GM08714 (cell line): ENCODE data around the gene EVX1.

Source experiments
- H3K4me3 ChIP-seq: fragments of 200-500 bp; sonication (Bioruptor generic); 2 replicates; pipeline ENCODE4 v1.5.1; 2014; ENCODE audit warnings: mild to moderate bottlenecking, low read length, inconsistent platforms
- ZNF274 ChIP-seq: IDR thresholded peaks from 2 replicates; pipeline ENCODE4 v1.6.1; 2012; ENCODE audit warnings: mild to moderate bottlenecking, low read depth, low read length

The EVX1 gene

GRCh38 chr7:27212497-27213432 lies 29.8 kb upstream of the EVX1 start:
- H3K4me3 ChIP-seq, result no peak overlapping the region
- TF ChIP-seq ZNF274, result no peak

DNA sequence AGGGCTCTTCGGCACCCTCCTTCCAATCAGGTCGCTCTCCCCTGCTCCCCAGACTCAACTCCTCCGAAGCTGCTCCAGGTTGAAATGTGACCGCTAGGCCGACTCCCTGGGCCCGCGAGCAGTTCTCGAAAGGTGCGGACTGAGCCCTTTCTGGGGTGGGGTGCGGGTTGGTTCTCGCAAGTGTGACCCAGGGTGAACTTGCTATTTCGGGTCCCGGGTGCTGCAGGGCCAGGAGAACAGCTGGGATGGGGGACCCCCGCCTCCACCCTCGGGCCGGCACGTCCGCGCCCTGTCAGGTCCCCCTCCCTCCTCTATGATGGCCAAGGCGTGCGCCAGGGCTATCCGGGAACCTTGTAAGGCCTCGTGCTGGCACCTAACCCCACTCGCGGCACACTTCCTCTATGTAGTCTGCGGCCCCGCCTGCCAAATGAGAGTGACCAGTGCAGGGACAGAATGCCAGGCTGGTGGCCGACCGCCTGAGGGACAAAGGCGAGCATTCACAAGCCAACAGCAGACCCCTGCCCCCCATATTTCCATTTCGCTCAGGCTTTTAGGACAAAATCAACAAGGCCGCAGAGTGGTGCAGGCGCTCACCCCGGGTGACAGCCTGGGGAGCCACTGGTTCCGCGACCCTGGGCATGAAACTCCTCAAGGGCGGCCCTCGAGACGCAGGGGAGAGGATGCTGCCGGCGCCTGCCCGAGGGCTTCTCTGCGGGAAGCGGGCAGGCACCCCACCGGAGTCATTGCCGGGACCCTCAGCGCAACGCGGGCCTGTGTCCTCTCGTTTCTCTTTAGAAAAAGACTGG lies 29.0 kb upstream of the EVX1 start:
- no peak overlapping the region for H3K4me3 ChIP-seq
- no peak for TF ChIP-seq ZNF274

- TF ChIP-seq ZNF274, result no peak
- H3K4me3 ChIP-seq, result no peak overlapping the region
These were observed 28.2 kb upstream of the EVX1 start for GRCh38 chr7:27214239-27214950.

GRCh38 chr7:27215356-27215755 lies 27.2 kb upstream of the EVX1 start:
- no peak overlapping the region for H3K4me3 ChIP-seq
- no peak for TF ChIP-seq ZNF274

GRCh38 chr7:27217951-27218350 lies 24.7 kb upstream of the EVX1 start:
- no peak for TF ChIP-seq ZNF274
- no peak overlapping the region for H3K4me3 ChIP-seq

- TF ChIP-seq ZNF274, result no peak
- no peak overlapping the region for H3K4me3 ChIP-seq
These were observed 22.8 kb upstream of the EVX1 start for GRCh38 chr7:27219821-27220220.

- no peak overlapping the region for H3K4me3 ChIP-seq
- TF ChIP-seq ZNF274, result no peak
These were observed 22.1 kb upstream of the EVX1 start for GRCh38 chr7:27220440-27220955.

GRCh38 chr7:27221201-27221797 lies 21.3 kb upstream of the EVX1 start:
- H3K4me3 ChIP-seq, result no peak overlapping the region
- no peak for TF ChIP-seq ZNF274

DNA sequence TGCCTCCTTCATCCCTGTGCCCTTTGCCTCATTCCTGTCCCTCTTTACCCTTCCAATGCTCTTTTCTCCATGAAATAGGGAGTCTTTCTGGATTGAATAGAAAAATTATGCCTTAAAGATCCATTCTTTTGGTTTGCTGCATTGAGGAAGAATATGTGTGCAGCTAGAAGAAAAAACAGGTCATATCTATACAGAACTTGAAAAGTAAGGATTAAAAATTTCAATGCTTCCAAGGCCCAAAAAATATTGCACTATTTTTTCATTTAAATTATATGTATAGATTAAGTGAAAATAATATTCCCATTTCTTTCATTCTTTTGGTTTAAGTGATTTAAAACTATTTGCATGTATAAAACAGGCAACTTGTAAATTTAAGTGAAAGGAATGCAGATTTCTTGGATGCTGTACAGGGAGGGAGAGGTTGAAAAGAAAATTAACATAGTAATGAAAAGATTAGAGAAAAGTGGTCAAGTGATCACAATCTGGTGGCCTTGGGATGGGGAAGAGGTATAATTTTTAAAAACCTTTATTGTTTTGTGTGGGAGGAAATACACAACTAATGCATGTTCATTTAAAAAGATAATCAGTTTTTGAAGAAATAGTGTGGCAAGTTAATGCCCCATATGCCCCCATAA lies 18.5 kb upstream of the EVX1 start:
- H3K4me3 ChIP-seq, result no peak overlapping the region
- no peak for TF ChIP-seq ZNF274

DNA sequence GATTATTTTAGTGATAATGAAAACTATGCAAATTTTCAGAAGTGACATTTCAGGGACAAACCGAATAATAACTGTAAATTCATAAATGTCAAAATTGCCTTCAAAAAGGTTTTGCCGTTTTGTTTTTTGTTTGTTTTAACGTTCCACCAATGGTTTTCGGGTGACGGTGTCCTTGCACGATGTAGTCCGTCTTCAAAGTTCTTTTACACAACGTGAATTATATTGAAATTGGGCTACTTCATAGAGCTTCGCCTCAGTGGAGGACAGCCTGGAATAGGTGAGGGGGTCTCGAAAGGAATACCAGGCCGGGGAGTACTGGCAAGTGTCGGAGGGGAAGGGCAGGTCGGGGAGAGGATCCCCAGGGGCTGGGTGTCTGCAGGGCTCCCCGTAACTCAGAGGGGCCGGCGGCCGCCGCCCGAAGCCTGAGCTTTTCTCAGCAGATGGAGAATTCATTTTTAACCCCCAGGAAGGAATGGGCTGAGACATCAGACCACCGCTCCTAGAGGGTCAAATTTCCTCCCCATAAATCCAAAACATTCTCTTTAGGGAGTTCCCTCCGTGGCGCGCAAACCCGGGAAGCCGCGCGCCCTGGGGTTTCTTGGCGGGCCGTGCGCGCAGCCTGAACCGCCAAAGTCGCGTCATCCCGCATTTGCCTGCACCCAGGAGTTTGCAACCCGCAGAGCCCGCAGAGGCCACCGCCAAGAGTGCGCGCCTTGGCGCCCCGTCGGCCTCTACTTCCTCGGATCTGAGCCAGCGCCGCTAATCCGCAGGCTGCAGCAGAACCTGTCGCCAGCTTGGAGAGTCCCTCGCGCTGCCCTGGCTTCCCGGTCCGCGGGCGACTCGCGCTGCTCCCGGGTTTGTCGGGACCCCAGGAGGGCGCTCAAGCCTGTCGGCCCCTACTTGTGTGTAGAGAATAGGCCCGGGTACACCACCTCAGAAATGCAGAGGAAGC lies 17.3 kb upstream of the EVX1 start:
- no peak overlapping the region for H3K4me3 ChIP-seq
- no peak for TF ChIP-seq ZNF274

DNA sequence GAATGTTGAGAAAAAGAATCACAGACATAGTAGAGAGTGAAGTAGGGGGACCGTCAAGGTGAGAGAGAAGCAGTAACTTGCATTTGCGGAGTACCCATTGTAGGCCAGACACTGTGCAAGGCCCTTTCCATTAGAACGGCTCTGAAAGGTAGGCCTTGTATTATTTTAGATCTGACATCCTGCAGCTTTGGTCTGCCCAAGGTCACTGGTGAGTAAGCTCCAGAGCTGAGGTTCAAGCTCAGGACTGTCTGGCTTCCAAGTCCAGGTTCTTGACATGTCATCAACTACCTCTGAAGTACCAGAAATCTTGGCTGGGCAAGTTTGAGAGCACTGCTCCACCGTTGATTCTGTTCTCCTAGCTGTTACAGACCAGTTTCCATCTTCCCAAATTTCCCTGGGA lies 13.2 kb upstream of the EVX1 start:
- H3K4me3 ChIP-seq, result no peak overlapping the region
- no peak for TF ChIP-seq ZNF274
